IMR-90 (cell line): Measurements from ENCODE around the gene NT5DC2.

ENCODE experiments used
- MAFK ChIP-seq: IDR thresholded peaks from 2 replicates; pipeline ENCODE4 v1.6.1; 2012; ENCODE audit warnings: low read depth, low read length, improper control_type of control experiment
- POLR2A ChIP-seq: IDR thresholded peaks from 2 replicates; pipeline ENCODE4 v1.6.1; 2012; ENCODE audit warnings: mild to moderate bottlenecking, low read depth, low read length
- TF ChIP-seq, protein P1 (sequence below): conservative IDR thresholded peaks from 2 replicates; pipeline ENCODE4 v1.5.1; 2012; ENCODE audit warnings: mild to moderate bottlenecking, low read depth, low read length, improper control_type of control experiment

DNA sequence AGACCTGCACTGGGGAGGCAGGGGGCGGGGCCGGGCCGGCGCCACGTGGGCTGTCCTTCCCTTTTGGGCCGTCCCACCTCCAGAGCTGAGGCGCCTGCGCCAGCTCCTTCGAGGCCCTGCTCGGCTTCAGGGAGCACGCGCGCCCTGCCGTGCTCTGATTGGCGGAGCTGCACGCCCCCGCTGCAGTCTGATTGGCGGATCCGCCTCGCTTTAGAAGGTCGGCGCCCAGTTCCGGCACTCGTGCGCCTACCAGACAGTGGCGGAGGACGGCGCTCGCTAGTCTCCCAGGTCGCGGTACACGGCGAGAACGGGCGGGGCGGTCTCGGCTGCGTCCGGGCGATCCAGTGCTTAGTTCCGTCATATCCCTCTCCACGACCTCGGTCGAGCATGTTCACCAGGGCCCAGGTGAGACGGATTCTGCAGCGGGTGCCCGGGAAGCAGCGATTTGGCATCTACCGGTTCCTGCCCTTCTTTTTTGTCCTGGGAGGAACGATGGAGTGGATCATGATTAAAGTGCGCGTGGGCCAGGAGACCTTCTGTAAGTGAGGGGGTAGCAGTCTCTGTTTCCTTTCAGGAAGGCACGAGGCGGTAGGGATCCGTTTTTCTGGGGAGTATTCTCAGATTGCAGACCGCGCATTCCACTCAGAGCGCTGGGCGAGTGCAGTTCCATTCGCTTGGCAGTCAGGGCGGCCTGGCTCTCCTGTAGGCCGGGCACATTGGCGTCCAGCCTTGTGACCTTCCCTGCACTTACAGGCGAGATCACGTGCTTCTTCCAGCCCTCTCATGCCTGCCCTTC is 2.9 kb upstream of the NT5DC2 start, which contains the start of gene UQCC5:
- TF ChIP-seq POLR2A (peak; percentile 98), MAFK (no peak)
- TF ChIP-seq, protein P1, sequence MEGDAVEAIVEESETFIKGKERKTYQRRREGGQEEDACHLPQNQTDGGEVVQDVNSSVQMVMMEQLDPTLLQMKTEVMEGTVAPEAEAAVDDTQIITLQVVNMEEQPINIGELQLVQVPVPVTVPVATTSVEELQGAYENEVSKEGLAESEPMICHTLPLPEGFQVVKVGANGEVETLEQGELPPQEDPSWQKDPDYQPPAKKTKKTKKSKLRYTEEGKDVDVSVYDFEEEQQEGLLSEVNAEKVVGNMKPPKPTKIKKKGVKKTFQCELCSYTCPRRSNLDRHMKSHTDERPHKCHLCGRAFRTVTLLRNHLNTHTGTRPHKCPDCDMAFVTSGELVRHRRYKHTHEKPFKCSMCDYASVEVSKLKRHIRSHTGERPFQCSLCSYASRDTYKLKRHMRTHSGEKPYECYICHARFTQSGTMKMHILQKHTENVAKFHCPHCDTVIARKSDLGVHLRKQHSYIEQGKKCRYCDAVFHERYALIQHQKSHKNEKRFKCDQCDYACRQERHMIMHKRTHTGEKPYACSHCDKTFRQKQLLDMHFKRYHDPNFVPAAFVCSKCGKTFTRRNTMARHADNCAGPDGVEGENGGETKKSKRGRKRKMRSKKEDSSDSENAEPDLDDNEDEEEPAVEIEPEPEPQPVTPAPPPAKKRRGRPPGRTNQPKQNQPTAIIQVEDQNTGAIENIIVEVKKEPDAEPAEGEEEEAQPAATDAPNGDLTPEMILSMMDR: no peak
